Upper lobe of left lung (tissue), 4 donors: ENCODE results near the gene TES.

Experiments used
- CTCF ChIP-seq, 6 experiments: fragments of 450-650 bp in 4 of 6; fragments of 200-600 bp in 2 of 6; sonication (generic) in 2 of 6; IDR thresholded peaks; one replicate each; pipeline ENCODE4 v1.5.1; 2016 to 2019; ENCODE audit warnings: antibody characterized with exemption in 6 of 6
- EP300 ChIP-seq, 4 donors: sonication (generic); formaldehyde crosslinking; IDR thresholded peaks; one replicate each; pipeline ENCODE4 v1.5.1; 2017; ENCODE audit warnings: antibody characterized with exemption in 4 of 4, control low read depth in 2 of 4
- POLR2A ChIP-seq, 4 donors: fragments of 450-650 bp; IDR thresholded peaks; one replicate each; pipeline ENCODE4 v1.5.1; 2016 to 2017; ENCODE audit warnings: antibody characterized with exemption in 4 of 4, mild to moderate bottlenecking in 2 of 4
- POLR2AphosphoS5 ChIP-seq, 2 donors: sonication (generic); formaldehyde crosslinking; IDR thresholded peaks; one replicate each; pipeline ENCODE4 v1.5.1; 2017; ENCODE audit warnings: antibody characterized with exemption in 2 of 2

- TF ChIP-seq CTCF (IDR thresholded peaks at IDR 0.05) (no peak), POLR2A (IDR thresholded peaks at IDR 0.05) (no peak), POLR2AphosphoS5 (IDR thresholded peaks at IDR 0.05) (no peak), EP300 (IDR thresholded peaks at IDR 0.05) (no peak)
Observed at GRCh38 chr7:116230191-116231005, 20.1 kb downstream of the TES start.
